ENCODE data around the gene TENT4B.

TENT4B gene

GRCh38 chr16:50273382-50273690 lies 120.2 kb downstream of the TENT4B start:
- DNase-seq = no peak

DNA sequence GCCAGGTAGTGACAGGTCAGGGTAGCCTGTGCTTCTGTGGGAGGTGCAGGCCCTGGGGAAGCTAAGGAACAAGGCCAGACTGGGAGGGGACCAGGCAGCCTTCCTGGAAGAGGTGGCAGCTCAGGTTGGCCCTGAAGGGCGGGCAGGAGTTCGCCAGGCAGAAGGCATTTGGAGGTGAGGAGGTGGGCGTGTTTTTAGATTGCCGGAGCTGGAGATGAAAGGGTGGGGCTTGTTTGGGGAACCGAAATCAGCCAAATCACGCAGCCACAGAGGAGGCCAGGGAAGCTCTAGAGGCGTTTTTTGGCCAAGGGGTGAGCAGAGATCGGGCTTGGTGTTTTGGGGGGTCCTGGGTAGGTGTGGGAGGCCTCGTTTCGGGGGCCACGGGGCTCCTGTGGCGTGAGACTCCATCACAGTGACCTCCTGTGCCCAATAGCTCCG lies 120.8 kb downstream of the TENT4B start:
- no peak for DNase-seq

- DNase-seq = no peak
Measured at GRCh38 chr16:50274326-50275097, 121.4 kb downstream of the TENT4B start.

GRCh38 chr16:50275098-50275415 lies 122.0 kb downstream of the TENT4B start:
- DNase-seq = no peak

DNA sequence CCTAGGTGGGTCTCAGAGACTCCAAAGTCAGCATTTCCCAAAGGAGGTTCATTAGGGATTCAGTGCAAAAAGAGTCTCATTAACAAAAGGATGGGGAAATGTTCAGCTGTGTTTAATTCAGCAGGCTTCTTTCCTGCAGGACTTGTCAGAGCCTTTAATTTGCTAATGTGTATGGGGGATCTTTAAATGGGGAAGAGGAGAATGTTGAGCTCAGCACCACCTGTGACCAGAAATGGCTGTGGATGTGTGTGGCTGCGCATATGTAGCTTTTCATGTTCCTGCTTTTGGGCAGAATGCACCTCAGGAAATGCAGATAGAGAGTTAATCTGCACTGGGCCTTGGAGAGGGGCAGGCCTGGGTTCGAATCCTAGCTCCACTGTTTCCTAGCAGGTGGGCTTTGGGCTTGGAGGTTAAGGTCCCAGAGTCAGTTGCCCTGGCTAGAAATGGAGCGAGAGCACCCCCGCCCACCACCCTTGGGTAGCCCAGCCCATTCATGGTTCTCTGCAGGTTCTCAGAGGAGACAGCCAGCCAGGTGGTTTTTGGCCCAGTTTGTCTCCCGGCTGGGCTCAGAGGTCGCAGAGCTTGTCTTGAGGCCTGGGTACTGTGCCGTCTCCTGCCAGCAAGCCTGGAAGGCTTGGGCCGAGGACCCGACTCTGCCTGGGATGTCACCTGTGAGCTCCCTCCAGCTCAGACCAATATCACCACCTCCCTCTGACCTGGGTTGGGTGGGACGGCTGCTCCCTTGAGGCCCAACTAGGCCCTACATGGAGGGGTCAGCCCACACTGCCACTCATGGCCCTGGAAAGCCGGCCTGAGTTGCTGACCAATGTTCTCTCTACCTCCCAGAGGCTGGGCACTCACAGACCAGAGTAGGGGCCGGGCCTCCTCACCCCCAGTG lies 122.6 kb downstream of the TENT4B start:
- no peak for DNase-seq

- no peak for DNase-seq
Measured at GRCh38 chr16:50276326-50276640, 123.2 kb downstream of the TENT4B start.

DNA sequence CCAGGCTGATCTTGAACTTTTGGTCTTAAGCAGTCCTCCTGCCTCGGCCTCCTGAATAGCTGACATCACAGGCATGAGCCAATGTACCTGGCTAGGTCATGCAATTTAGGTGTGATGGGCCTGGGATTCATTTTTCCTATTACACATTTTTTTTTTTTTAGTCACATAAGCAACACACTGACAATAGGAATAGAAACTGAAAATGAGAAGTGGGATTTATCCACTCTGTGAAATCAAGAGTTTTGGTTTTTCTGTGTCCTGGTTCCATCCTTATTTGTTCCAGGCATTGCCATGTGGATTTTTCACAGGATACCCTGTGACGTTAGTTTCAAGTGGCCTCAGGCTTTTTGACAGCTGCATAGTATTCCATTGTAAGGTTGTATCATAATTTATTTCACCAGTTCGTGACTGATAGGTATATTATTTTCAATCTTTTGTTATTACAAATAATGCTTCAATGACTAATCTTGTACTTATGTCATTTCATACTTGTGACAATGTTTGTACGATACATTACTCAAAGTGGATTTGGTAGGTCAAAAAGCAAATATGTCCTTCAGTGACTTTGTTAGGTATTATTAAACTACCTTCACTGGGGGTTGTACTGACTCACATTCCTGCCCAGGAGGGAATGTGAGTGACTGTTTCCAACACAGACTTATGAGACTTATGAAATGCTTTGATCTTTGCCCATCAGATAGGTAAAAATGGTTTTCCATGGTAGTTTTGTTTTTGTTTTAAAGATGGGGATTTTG lies 123.9 kb downstream of the TENT4B start:
- no peak for DNase-seq

DNA sequence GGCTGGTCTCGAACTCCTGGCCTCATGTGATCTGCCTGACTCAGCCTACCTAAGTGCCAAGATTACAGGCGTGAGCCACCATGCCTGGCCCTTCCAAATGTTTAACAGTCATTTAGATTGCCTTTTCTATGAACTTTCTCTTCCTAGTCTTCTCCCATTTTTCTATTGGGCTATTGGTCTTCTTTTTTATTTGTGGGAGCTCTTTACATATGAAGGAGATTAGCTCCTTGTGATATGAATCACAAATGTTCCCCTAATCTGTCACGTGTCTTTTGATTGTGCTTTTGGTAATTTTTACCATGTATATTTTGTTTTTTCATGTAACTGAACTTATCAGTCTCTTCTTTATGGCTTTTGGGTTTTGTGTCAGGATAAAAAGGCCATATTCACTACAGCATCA lies 125.1 kb downstream of the TENT4B start:
- no peak for DNase-seq

GRCh38 chr16:50279504-50279865 lies 126.4 kb downstream of the TENT4B start:
- no peak for DNase-seq

DNA sequence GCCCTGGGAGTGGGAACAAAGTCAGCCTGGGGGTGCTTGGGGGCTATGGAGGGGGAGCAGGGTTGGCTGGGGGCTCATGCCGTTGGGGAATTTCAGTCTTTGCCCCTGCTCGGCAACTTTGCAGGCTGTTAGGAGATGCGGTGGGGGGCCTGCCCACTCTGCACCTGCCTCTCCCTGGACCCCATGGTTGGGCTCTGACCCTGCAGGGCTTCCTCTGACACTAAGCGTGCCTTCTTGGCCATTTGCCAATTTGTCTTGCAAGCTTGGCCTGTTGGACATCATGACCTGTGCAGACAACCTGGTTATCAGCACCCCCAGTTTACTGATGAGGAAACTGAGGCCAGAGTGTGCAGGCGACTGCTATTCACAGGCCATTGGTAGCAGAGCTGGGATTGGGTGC lies 127.8 kb downstream of the TENT4B start:
- DNase-seq = no peak

All from eye (tissue), 1 donor.